H54 (cell line): Measurements from ENCODE around the gene TTBK1.

Experiments
- DNase-seq: peaks from one replicate; pipeline ENCODE4 v3.0.0; 2011; ENCODE audit warnings: low spot score, mixed read lengths; ENCODE audit not compliant: insufficient read length
- FAIRE-seq: peaks from 3 replicates; lab custom pipeline; 2011; peaks lifted over from hg19 to GRCh38; lab: Jason Lieb, UNC
- POLR2A ChIP-seq: IDR thresholded peaks from 2 replicates; pipeline ENCODE4 v1.6.1; 2011; ENCODE audit warnings: low read depth, mild to moderate bottlenecking, low read length

The TTBK1 gene

DNA sequence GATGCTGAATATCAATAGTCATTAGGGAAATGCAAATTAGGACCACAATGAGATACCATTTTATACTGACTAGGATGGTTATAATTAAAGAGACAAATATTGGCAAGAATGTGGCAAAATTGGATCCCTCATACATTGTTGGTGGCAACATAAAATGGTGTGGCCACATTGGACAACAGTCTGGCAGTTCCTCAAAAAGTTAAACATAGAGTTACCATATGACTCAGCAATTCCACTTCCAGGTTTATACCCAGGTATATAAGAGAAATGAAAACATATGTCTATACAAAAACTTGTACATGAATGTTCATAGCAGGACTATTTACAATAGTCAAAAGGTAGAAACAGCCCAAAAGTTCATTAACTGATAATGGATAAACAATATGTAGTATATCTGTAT, 67.3 kb downstream of the TTBK1 start:
- no peak for TF ChIP-seq POLR2A
- FAIRE-seq (no peak), DNase-seq (no peak)

DNA sequence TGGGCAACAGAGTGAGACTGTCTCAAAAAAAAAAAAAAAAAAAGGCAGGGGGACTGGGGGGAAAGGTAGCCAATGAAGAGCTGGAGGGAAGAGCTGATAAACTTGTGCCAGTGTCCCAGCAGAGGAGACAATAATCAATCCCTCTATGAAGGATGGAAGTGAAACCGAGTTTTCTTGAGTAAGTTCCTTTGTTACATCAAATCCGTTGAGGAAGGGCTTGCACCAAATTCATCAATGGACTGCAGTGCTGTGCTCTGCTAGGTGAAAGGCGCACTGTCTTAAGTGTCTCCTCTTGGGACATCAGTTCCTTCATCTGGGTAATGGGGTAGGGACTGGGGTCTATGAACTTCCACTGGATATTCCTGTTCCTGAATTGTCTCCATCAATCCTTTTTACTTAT, 68.4 kb downstream of the TTBK1 start:
- no peak for TF ChIP-seq POLR2A
- no peak for DNase-seq
- no peak for FAIRE-seq

- DNase-seq = no peak
- no peak for FAIRE-seq
- no peak for TF ChIP-seq POLR2A
Measured at GRCh38 chr6:43313813-43314212, 70.5 kb downstream of the TTBK1 start.

DNA sequence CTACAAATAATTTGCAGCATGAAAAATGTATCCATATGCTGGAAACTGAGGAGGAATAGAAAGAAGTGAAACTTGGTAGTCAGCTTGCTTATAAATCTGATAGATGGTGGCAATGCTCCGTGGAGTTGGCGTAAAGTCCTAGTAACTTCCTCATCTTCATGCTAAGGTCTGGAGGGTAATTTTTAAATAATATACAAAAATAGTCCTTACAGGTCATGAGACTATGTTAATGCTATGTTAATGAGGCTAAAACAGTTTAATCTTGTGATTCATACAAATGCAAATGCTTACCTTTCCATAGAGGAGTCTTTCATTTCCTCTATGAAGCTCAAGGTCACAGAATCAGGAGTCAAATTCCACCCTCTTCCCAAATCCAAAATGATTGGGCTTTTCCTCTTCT, 74.7 kb downstream of the TTBK1 start:
- DNase-seq (no peak), FAIRE-seq (no peak)
- TF ChIP-seq POLR2A = no peak

- no peak for DNase-seq
- no peak for TF ChIP-seq POLR2A
- FAIRE-seq = no peak
Measured at GRCh38 chr6:43325876-43326275, 82.6 kb downstream of the TTBK1 start.

DNA sequence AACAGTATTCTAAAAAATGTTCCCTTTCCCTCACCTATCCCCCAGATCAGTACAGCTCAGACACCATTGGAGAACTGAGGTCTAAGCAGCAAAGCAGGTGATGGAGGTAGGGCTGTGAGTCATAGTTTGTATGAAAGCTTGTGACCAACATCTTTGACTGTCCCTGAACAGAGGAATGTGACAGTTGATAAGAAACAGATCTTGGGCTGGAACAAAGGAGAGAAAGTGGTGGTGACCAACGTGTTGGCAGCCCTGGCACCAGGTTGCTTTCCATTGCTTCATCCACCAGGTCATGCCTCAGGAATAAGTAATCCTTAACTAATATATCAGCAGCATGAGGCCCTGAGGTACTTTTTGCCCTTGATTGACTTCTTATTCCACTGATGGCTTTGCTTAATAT, 85.2 kb downstream of the TTBK1 start:
- DNase-seq (no peak), FAIRE-seq (peak; percentile 69)
- no peak for TF ChIP-seq POLR2A

- no peak for DNase-seq
- TF ChIP-seq POLR2A = no peak
- FAIRE-seq = no peak
Measured at GRCh38 chr6:43331470-43331869, 88.2 kb downstream of the TTBK1 start.

- DNase-seq (no peak), FAIRE-seq (no peak)
- TF ChIP-seq POLR2A = no peak
Measured at GRCh38 chr6:43331891-43332290, 88.6 kb downstream of the TTBK1 start.

- FAIRE-seq (peak; percentile 95), DNase-seq (peak; percentile 23)
Measured at GRCh38 chr6:43334466-43335095, 91.3 kb downstream of the TTBK1 start.

DNA sequence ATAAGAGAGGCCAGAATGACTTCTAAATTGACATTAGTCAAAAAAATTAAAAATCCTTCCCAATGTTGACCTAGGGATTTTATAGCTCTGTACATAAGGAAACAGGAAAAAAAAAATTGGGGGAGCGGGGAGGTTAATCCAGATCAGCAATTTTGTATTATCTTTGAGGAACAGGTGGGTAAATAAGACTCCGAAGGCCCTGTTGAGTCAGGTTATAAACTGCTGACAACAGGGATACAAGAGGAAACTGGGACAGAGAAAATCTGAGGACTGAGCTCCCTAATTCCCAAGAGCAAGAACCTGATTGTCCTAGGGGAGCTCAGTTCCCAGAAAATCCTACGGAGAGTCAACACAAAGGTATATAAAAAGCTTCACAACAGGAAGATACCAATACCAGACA, 92.2 kb downstream of the TTBK1 start:
- FAIRE-seq = no peak
- TF ChIP-seq POLR2A = no peak
- DNase-seq = no peak

More at GRCh38 chr6:43334466-43335095, 91.3 kb downstream of the TTBK1 start:
- no peak for TF ChIP-seq POLR2A

DNA sequence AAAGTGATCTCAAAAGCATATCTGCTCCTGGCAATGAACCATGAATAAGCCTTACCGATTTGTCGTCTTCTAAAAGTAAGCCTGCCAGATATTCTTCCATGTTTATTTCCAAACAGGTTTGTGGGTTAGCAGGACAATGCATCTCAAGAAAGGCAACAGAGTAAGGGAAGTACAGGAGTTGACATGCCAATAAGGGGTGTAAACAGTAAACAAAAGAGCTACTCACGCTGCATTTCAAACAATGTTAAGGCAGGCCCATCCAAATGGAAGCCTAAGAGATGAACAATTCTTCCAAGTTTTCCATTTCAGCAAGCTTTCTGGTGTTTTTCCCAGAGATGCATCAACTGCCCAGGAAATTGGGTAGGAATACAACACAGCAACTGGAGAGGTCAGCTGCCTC, 93.1 kb downstream of the TTBK1 start:
- no peak for DNase-seq
- no peak for FAIRE-seq
- TF ChIP-seq POLR2A = no peak
